ENCODE results near the gene PLXNA3.

Gene PLXNA3

GRCh38 chrX:154458116-154458953, at the start of gene PLXNA3:
Gene PLXNA3 (plus strand): TSS chrX:154458281. CDS start chrX:154460184, 1,903 bp downstream.
- DNase-seq: no peak

GRCh38 chrX:154408659-154409221, 49.3 kb upstream of the PLXNA3 start:
- DNase-seq: no peak

DNA sequence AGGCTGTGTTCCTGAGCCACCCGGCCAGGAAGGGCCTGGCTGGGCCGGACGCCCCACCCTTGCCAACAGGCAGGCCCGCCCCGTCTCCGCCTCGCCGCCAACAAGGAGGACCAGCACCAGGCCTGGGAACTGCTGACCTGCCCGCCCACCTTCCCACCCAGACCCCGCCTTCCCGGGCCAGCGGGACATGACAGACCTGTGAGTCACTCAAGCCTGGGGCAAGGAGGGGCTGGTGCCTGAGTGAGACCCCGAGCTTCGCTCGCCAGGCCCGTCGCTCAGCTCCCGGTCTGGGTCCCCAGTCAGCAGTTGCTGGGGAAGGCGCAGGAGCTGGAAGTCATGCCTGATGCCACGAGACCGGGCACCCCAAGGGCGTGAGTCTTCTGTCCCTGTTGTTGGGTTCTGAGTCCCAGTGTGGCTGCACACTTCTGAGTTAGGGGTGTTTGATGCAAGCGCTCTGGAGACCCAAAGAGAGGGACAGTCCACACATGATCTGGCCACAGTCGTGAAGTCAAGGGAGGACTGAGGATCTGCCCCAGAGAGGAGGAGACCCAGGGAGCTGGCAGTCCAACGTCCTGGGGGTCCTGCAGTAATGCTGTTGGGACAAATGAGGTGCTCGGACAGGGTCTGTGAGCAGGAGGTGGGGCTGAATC, 48.7 kb upstream of the PLXNA3 start, which contains the start of gene DNASE1L1:
DNASE1L1 (minus strand) TSS at position 33 of the 650 bp plus-strand sequence. CDS start 3,686 bp downstream, outside the sequence.
- DNase-seq: peak; percentile 63 to 69

DNA sequence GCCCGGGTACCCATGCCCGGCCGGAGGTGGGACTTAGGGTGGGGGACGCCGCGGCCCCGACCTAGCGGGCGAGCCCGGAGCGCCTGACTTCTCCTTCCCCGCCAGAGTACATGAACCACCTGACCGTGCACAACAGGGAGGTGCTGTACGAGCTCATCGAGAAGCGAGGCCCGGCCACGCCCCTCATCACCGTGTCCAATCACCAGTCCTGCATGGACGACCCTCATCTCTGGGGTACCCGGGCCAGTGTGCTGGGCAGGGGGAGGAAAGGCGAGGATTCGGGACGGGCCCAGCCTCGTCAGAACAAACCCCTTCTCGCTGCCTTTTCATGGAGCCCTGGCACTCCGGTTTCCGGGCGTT, 46.1 kb upstream of the PLXNA3 start:
- peak in 1 of 2 experiments; percentile 18 for DNase-seq

GRCh38 chrX:154412468-154412867, 45.6 kb upstream of the PLXNA3 start:
- DNase-seq: peak; percentile 55 to 60

DNA sequence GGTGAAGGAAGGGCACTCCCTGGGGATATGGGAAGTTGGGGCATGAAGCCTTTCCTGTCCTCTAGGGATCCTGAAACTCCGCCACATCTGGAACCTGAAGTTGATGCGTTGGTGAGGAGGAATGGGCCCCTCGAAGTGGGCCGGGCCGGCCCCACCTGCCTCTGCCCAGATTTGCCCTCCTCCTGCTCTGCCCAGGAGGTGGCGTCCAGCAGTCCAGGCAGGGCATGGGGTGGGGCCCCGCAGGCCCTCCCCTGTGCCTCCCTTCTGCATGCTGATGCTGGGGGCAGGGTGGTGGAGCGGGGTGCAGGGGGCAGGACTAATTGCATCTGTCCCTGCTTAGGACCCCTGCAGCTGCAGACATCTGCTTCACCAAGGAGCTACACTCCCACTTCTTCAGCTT, 44.9 kb upstream of the PLXNA3 start:
- DNase-seq: no peak

- no peak for DNase-seq
Observed at GRCh38 chrX:154417157-154417556, 40.9 kb upstream of the PLXNA3 start.

DNA sequence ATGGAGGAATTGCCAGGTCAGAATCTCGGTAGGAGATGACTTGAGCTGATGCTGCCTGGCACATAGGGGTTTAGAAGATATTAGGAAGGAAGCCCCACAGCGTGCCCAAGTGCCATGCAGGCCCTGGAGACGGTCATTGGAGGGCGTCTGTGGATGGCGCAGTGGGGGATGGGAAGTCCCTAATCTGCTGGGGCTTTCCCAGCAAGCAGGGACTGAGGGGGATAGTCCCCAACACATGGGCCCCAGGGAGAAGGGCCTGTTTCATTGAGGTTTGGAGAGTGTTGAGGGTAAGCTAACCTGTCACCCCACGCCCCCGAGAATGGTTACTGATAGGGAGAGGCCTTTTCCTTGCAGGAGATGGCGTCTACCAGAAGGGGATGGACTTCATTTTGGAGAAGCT, 38.9 kb upstream of the PLXNA3 start:
- no peak for DNase-seq

GRCh38 chrX:154419688-154420401, 38.2 kb upstream of the PLXNA3 start:
- DNase-seq: no peak

DNA sequence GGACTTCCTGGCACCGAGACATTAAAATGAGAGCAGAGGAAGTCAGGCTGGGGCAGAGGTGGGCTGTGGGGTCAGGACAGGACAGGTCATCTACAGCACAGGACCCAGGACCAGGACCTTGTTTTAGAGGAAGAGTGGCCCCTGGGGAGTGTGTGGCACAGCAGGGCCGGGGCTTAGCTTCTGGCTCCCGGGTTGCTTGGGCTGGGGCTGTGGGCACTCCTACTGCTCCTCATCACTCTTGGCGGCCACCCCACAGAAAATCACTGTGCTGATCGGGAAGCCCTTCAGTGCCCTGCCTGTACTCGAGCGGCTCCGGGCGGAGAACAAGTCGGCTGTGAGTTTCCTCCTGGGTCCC, 37.7 kb upstream of the PLXNA3 start:
- DNase-seq: no peak

- no peak for DNase-seq
Observed at GRCh38 chrX:154426916-154427770, 30.9 kb upstream of the PLXNA3 start.

- DNase-seq: peak; percentile 74 to 76
Observed at GRCh38 chrX:154428176-154429171, 29.6 kb upstream of the PLXNA3 start, which contains the start of gene ATP6AP1. Gene ATP6AP1 (plus strand): TSS chrX:154428677. CDS start chrX:154428693, 16 bp downstream.

DNA sequence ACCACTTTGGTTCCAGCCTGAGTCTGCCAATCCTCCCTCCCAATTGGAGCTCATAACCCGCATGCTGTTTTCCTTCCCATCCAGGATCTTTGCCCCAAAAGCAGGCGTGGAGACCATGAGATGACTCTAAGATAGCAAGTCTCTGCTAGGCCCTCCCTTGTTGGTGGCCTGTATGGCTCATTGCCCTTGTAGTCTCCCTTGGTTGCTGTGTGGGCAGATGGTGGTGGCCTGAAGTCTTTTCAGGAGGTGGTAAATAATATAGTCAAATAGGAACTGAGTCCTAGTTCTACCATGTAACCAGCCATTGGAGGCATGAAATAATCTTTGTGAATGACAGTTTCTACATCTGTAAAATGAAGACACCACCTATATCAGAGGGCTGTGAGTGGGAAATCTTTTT, 28.4 kb upstream of the PLXNA3 start:
- no peak for DNase-seq

DNA sequence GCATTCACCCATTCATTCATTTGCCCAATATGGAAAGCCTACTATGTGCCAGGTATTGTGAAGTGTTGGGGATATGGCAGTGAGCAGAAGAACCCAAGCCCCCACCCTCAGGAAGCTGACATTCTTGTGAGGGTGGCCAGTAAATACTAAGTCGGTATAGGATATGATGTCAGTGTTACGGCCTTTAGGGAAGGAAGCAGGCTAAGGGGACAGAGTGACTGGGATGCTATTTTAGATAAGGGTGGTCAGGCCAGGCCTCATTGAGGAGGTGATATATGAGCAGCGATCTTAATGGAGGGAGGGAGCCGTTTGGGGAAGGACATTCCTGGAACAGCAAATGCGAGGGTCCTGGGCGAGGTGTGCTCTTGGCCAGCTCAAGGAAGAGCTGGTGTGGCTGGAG, 27.6 kb upstream of the PLXNA3 start:
- no peak for DNase-seq

- DNase-seq: peak; percentile 44 to 47
Observed at GRCh38 chrX:154430916-154431315, 27.2 kb upstream of the PLXNA3 start.

DNA sequence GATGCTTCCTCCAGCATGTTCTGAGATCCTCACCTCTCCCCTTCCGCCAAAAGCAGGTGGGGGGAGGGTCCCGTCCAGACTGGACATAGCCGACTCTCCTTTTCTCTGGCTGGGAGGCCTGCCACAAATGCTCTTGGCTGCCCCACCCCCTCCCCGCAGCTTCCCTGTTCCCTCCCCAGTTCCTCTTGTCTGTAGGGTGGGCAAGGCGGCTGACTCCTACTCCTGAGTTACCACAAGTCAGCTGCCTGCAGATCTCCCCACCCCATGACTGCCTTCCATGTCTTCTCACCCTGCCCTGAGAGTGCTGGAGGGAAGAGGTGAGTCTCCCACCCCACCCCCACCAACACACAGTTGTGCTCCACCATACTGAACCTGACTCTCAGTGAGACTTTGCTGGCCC, 26.7 kb upstream of the PLXNA3 start:
- no peak for DNase-seq

GRCh38 chrX:154432210-154432609, 25.9 kb upstream of the PLXNA3 start:
- no peak for DNase-seq

GRCh38 chrX:154433605-154434004, 24.5 kb upstream of the PLXNA3 start:
- DNase-seq: no peak

DNA sequence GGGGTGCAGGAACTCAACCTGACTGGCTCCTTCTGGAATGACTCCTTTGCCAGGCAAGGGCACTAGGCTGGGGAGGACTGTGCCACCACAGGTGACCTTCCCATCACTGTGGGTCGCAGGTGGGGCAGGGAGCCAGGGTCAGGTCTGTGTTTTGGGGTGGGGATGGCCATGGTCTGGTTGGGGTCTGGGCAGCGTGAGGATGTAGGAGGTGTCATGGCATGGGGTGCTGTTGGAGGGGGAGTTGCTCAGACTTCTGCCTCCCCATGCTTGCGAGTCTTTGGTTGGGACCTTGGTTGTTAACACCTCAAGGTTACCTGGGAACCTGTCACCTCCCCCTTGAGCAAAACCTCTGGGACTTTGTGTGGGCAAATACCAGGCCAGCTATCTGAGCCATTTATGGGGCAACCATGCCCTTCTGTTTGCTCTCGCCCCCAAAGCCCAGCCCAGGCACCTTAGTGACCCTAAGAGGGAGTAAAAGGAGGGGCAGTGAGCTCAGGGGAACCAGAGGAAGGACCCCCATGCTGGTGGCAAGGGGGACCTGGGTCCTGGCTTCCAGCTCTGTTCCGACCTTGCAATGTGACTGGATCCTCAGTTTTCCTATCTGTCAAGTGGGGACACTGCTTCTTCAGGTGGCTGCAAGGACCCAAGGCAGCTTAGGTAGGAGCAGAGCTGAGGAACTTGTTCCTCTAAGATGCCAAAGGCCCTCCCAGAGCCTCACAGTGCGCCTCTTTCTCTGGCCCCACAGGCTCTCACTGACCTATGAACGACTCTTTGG, 23.5 kb upstream of the PLXNA3 start:
- DNase-seq: no peak

DNA sequence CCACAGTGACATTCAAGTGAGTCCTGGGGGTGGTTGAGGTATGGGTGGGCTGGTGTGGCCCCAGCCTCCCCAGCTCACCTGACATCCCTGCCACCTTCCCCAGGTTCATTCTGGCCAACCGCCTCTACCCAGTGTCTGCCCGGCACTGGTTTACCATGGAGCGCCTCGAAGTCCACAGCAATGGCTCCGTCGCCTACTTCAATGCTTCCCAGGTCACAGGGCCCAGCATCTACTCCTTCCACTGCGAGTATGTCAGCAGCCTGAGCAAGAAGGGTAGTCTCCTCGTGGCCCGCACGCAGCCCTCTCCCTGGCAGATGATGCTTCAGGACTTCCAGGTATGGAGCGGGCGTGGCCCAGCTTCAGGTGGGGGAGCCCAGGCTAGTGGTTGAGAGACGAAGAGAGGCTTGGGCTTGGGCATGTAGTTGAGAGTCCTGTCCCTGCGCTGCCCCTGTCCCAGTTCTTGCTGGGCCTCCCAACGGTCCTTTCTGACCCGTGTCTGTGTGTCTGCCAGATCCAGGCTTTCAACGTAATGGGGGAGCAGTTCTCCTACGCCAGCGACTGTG, 22.8 kb upstream of the PLXNA3 start:
- no peak for DNase-seq

Data from AML-193 (cell line).